ENCODE results near the gene MAOA. TPM values are rescaled to one million over a fixed set of nuclear protein-coding genes. Genes with fewer than 3 reads are reported as not detected.

MAOA gene
- total RNA-seq, 2 experiments from 2014 or later = 1.5 to 2.2 TPM

DNA sequence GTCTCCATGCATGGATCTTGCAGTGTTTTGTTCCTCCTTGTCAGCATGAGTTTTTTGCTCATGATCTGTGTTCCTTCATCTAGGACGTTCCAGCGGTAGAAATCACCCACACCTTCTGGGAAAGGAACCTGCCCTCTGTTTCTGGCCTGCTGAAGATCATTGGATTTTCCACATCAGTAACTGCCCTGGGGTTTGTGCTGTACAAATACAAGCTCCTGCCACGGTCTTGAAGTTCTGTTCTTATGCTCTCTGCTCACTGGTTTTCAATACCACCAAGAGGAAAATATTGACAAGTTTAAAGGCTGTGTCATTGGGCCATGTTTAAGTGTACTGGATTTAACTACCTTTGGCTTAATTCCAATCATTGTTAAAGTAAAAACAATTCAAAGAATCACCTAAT is 88.2 kb downstream of the MAOA start:
- Mint-ChIP-seq H3K4me1 (no peaks in the 10 kb centered on the region), H3K9me3 (ENCODE audit: low read depth) (no peaks in the 10 kb centered on the region), H3K4me3 (no peak overlapping the region), H3K27ac (no peak overlapping the region), H3K36me3 (ENCODE audit: low read depth) (no peaks in the 10 kb centered on the region), H3K27me3 (no peaks in the 10 kb centered on the region)
- ATAC-seq (no peak), DNase-seq (no peak)
- intact Hi-C loops (cut with DNase I, micrococcal nuclease) = no loop called here
- ChIA-PET POLR2A (no interaction called here), CTCF (no interaction called here)

DNA sequence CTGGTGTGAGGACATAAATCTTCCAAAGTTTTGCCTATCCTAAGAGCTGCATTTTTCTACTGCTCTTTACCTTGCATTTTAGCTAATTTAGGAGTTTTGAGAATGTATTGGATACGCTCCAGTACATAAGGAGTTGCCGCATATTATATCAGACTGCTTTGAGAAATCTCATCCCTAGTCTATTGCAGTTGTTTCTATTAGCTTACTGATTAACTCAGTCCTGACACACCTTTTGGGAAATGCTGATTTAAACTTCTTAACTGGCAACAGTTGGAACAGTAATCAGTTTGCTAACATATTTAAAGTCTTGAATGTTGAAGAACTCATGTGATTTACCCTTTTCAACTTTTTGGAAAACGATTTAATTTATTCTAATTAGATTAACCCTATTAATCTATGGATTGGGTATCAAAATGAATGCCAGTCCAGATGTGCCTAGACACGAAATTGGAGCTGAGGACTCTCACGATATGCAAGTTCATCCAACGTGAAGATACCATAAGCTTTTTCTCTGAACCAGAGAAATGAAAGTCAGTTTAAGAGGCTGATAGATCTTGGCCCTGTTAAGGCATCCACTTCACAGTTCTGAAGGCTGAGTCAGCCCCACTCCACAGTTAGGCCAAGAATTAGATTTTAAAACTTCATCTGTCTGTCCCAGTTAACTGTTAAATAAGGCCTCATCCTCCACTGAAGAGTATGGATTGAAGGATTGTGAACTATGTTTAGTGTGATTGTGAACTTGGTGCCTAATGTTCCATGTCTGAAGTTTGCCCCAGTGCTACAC is 90.0 kb downstream of the MAOA start:
- CTCF ChIA-PET = interaction anchor here (0.6 to 0.7 kb wide), 3 partner anchors 186 to 1324 kb away, joined by 3 to 7 read pairs (median 3); no protein-coding TSS in a partner anchor
- no peak overlapping the region for H3K27ac Mint-ChIP-seq
- no peak for ATAC-seq
- H3K9me3 Mint-ChIP-seq (ENCODE audit: low read depth) = no peaks in the 10 kb centered on the region
- H3K4me1 Mint-ChIP-seq = no peaks in the 10 kb centered on the region
- no peaks in the 10 kb centered on the region for H3K27me3 Mint-ChIP-seq
- H3K4me3 Mint-ChIP-seq = no peak overlapping the region
- no peak for DNase-seq
- no peaks in the 10 kb centered on the region for H3K36me3 Mint-ChIP-seq (ENCODE audit: low read depth)
- POLR2A ChIA-PET = no interaction called here
- intact Hi-C loops (cut with DNase I, micrococcal nuclease) = no loop called here

DNA sequence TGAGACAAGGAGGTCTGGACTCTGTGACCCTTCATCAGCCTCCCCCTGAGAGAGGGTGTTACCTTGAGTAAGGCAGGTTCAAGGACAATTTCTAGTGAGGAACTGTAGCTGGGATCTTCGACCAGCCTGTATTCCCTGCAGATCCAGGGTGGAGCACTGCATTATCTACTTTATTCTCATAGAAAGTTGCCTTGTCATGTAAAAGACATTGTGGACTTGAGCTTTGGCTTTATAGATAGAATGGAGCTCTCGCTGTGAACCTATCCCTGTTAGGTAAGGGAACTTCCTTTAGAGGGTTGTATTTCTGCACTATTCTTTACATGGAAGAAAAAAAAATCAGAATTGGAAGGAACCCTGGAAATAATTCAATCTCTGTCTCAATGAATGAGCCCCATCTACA is 91.4 kb downstream of the MAOA start:
- Mint-ChIP-seq H3K9me3 (ENCODE audit: low read depth) (no peaks in the 10 kb centered on the region), H3K36me3 (ENCODE audit: low read depth) (no peaks in the 10 kb centered on the region), H3K27ac (no peak overlapping the region), H3K4me1 (no peaks in the 10 kb centered on the region), H3K4me3 (no peak overlapping the region), H3K27me3 (no peaks in the 10 kb centered on the region)
- no peak for ATAC-seq
- no peak for DNase-seq
- CTCF ChIA-PET = interaction anchor here (0.8 to 0.9 kb wide), 2 partner anchors 188 to 398 kb away, joined by 4 read pairs; no protein-coding TSS in a partner anchor
- intact Hi-C loops (cut with DNase I, micrococcal nuclease) = no loop called here
- POLR2A ChIA-PET = no interaction called here

DNA sequence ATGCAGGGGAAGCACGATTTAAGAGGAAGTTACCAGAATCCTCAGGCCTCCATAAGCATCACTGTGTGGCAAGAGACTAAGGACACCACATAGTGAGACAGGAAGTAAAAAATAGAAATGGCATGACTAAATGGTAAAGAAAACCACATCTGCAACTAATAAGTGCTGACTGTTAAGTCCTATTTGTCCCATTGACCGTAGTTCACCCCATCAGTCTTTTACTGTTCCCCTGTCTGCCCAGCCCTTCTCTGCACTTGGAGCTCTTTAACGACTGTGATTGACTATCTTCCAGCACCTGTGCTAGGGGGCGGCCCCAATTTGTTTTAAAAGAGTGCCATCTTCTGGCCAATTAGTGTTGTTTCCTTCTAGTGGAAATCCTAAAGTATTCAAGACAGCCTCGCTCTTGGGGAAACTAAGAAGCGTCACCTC is 94.2 kb downstream of the MAOA start:
- no peaks in the 10 kb centered on the region for H3K4me1 Mint-ChIP-seq
- DNase-seq = peak; percentile 51
- H3K27me3 Mint-ChIP-seq = no peaks in the 10 kb centered on the region
- ChIA-PET CTCF (interaction anchor here (0.5 to 1.6 kb wide), 8 partner anchors 8 to 401 kb away, joined by 3 to 10 read pairs (median 4); no protein-coding TSS in a partner anchor), POLR2A (no interaction called here)
- intact Hi-C loops (cut with DNase I, micrococcal nuclease) = loop anchor here (1.0 to 10.0 kb wide), 4 partner anchors 191 to 1965 kb away; no protein-coding TSS in a partner anchor
- H3K27ac Mint-ChIP-seq = no peak overlapping the region
- H3K36me3 Mint-ChIP-seq (ENCODE audit: low read depth) = no peaks in the 10 kb centered on the region
- ATAC-seq = peak; percentile 68
- H3K9me3 Mint-ChIP-seq (ENCODE audit: low read depth) = no peaks in the 10 kb centered on the region
- H3K4me3 Mint-ChIP-seq = no peak overlapping the region

DNA sequence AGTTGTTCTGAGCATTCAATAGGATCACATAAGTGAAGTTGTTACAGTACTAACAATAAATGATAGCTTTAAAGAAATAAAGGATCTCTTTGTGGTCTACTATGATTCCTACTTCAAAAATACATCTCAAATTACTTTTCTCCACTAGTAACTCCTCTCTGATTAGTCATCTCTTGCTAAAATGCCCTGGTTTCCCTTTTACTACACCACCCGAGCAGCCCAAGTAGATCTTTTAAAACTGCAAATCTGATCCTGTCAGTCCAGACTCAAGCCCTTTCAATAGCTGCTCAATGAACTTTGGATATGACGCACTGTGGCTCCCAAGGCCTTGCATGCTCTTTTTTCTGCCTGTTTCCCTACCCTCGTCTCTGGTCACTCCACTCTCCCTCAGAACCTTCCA is 97.5 kb downstream of the MAOA start:
- H3K27me3 Mint-ChIP-seq = no peaks in the 10 kb centered on the region
- ChIA-PET POLR2A (no interaction called here), CTCF (interaction anchor here (0.6 kb wide), 1 partner anchor 40 kb away, joined by 3 read pairs; no protein-coding TSS in a partner anchor)
- DNase-seq (no peak), ATAC-seq (no peak)
- H3K36me3 Mint-ChIP-seq (ENCODE audit: low read depth) = no peaks in the 10 kb centered on the region
- no peak overlapping the region for H3K27ac Mint-ChIP-seq
- H3K9me3 Mint-ChIP-seq (ENCODE audit: low read depth) = no peaks in the 10 kb centered on the region
- H3K4me3 Mint-ChIP-seq = no peak overlapping the region
- intact Hi-C loops (cut with DNase I, micrococcal nuclease) = loop anchor here (10.0 kb wide), 2 partner anchors 409 to 1969 kb away; no protein-coding TSS in a partner anchor
- no peaks in the 10 kb centered on the region for H3K4me1 Mint-ChIP-seq

DNA sequence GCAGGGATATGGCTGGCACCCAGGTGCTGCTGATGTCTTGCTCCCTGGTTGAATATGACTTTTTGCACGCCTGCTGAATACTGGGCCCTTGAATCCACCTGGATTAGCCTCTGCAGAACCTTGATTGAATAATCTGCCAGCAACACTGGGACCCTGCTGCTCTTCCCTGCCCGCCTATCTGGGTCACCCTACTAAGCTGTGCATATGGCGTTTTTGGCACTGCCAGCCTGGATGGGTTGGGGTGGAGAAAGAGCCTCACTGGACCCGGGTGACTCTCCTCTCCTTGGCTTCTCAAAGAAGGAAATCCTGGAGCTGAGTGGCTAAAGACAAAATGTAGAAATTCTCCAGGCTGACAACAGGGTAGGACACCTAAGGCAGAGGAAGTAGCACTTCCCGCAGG is 100.0 kb downstream of the MAOA start:
- H3K4me3 Mint-ChIP-seq = no peak overlapping the region
- H3K4me1 Mint-ChIP-seq = no peaks in the 10 kb centered on the region
- H3K9me3 Mint-ChIP-seq (ENCODE audit: low read depth) = no peaks in the 10 kb centered on the region
- H3K36me3 Mint-ChIP-seq (ENCODE audit: low read depth) = no peaks in the 10 kb centered on the region
- no peak overlapping the region for H3K27ac Mint-ChIP-seq
- DNase-seq = no peak
- ATAC-seq = no peak
- intact Hi-C loops (cut with DNase I, micrococcal nuclease) = loop anchor here (10.0 kb wide), 2 partner anchors 411 to 1971 kb away; no protein-coding TSS in a partner anchor
- ChIA-PET CTCF (no interaction called here), POLR2A (no interaction called here)
- H3K27me3 Mint-ChIP-seq = no peaks in the 10 kb centered on the region

DNA sequence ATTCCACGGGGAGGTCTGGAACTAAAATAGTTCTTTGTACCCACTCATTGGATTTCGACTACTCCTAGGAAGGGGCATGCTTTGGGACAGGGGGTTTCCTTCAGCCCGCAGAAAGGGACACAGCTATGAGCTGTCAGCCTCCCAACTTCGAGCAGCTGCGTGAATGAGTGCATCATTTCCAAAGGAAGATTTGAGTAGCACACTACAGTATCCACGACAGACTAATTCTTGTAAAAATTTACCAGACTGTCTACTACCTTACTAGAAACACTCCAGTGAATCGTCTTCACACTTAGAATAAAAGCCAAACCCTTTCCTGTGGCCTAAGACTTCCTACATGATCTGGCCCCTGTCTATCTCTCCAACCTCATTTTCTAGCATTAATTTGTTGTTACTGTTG is 101.9 kb downstream of the MAOA start:
- Mint-ChIP-seq H3K9me3 (ENCODE audit: low read depth) (no peaks in the 10 kb centered on the region), H3K27me3 (no peaks in the 10 kb centered on the region), H3K4me1 (no peaks in the 10 kb centered on the region), H3K36me3 (ENCODE audit: low read depth) (no peaks in the 10 kb centered on the region), H3K4me3 (no peak overlapping the region), H3K27ac (no peak overlapping the region)
- DNase-seq (no peak), ATAC-seq (no peak)
- intact Hi-C loops (cut with DNase I, micrococcal nuclease) = loop anchor here (10.0 kb wide), 2 partner anchors 413 to 1973 kb away; no protein-coding TSS in a partner anchor
- POLR2A ChIA-PET = no interaction called here
- CTCF ChIA-PET = no interaction called here

DNA sequence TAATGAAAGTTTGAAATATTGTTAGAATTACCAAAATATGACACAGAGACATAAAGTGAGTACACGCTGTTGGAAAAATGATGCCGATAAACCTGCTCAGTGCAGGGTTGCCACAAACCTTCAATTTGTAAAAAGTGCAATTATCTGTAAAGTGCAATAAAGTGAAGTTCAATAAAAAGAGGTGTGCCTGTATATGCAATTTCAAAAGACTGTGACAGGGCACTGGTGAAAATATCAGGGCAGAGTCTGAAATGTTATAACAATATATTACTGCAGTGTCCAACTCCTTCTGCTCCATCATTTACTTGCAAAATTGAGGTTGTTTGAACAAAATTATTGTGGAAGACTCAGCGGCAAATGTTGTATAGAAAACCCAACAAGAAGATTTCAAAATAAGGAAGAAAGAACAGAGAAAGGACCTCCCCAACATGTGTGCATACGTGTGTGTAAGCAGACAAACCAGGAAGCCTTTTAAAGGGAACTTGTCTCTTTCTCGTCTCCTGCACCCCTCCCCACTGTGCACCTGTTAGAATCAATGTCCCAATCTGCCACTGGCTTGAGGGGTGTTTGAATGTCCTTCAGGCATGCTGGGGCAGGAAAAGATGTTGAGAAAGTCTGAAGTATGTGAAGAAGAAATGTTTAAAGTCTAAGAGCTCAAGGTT is 130.0 kb downstream of the MAOA start:
- ChIA-PET POLR2A (no interaction called here), CTCF (no interaction called here)
- ATAC-seq (no peak), DNase-seq (no peak)
- Mint-ChIP-seq H3K36me3 (ENCODE audit: low read depth) (no peaks in the 10 kb centered on the region), H3K27me3 (no peaks in the 10 kb centered on the region), H3K27ac (no peak overlapping the region), H3K9me3 (ENCODE audit: low read depth) (peaks cover 2% of the 10 kb centered on the region), H3K4me1 (no peaks in the 10 kb centered on the region), H3K4me3 (no peak overlapping the region)
- intact Hi-C loops (cut with DNase I, micrococcal nuclease) = no loop called here

Other genes starting within 250 kb of the MAOA start
- under 1 TPM; 0.09 to 0.21 TPM for gene MAOB, start 226.2 kb downstream of the MAOA start, total RNA-seq